Inflammatory macrophage treated with lipopolysaccharide for 4 hours (primary cell): Measurements from ENCODE around the gene SLITRK5.

ENCODE experiments used
- DNase-seq: peaks from one replicate; pipeline ENCODE4 v3.0.0-alpha.2; 2020

The SLITRK5 gene, protein sequence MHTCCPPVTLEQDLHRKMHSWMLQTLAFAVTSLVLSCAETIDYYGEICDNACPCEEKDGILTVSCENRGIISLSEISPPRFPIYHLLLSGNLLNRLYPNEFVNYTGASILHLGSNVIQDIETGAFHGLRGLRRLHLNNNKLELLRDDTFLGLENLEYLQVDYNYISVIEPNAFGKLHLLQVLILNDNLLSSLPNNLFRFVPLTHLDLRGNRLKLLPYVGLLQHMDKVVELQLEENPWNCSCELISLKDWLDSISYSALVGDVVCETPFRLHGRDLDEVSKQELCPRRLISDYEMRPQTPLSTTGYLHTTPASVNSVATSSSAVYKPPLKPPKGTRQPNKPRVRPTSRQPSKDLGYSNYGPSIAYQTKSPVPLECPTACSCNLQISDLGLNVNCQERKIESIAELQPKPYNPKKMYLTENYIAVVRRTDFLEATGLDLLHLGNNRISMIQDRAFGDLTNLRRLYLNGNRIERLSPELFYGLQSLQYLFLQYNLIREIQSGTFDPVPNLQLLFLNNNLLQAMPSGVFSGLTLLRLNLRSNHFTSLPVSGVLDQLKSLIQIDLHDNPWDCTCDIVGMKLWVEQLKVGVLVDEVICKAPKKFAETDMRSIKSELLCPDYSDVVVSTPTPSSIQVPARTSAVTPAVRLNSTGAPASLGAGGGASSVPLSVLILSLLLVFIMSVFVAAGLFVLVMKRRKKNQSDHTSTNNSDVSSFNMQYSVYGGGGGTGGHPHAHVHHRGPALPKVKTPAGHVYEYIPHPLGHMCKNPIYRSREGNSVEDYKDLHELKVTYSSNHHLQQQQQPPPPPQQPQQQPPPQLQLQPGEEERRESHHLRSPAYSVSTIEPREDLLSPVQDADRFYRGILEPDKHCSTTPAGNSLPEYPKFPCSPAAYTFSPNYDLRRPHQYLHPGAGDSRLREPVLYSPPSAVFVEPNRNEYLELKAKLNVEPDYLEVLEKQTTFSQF

GRCh38 chr13:87671031-87671752 lies at the start of gene SLITRK5:
SLITRK5 (plus strand) TSS chr13:87671371; CDS start chr13:87675389, 4,018 bp downstream.
- peak; percentile 82 for DNase-seq

DNA sequence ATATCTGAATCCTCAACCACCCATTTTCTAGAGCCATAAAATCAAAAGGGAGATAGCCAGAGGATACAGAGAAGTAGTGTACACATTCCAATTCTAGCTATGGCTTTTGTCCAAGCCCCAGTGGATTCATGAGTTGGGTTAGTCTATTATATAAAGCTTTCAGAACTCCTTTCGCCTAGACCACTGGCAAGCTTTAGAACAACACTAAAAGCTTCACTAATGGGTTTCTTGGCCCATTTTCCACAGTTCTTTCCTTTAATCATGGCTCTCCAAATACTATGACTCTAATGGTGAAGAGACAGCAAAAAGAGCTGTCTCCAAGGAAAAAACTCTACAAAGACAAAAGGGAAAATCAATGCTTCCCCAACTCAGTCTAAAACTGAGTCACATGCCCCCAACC lies 48.2 kb upstream of the SLITRK5 start:
- no peak for DNase-seq

DNA sequence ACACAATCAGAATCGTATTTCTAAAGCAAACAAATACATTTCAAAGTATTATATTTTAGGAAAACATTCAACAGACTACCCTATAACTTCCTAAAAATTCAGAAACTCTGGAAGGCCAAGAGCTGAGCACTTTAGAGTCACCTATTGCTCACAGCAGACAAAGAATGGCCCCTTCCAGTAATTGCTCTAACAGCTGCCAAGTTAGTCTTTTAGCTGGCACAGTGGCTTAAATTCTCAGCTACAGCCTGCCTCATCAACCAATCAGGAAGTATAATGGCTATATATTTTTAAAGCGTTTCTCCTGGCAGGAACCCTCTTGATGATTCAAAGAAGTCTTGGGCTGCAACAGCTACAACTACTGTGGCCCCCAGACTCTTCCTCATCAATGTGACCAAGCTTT lies 14.9 kb upstream of the SLITRK5 start:
- no peak for DNase-seq

GRCh38 chr13:87661471-87661870 lies 9.7 kb upstream of the SLITRK5 start:
- no peak for DNase-seq

- no peak for DNase-seq
Observed at GRCh38 chr13:87666831-87667230, 4.3 kb upstream of the SLITRK5 start.

DNA sequence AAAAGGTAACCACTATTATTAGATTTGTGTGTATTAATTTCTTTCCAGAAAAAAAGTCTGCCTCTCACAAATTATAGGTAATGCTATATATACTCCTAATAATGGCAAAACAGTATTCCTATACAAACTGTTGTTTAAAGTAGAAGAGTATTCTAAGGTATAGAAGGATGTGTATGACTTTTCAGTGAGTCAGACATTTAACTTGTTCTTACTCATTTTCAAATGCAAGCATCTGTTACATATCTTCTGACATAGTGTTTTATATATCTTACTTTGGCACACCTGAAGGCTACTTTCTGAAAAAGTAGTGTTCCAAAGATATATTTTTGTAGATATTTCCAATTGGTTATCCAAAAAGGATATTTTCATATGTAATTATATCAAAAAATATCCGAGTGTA lies 3.5 kb upstream of the SLITRK5 start:
- no peak for DNase-seq

- peak; percentile 10 for DNase-seq
Observed at GRCh38 chr13:87669379-87669978, 1.7 kb upstream of the SLITRK5 start.

DNA sequence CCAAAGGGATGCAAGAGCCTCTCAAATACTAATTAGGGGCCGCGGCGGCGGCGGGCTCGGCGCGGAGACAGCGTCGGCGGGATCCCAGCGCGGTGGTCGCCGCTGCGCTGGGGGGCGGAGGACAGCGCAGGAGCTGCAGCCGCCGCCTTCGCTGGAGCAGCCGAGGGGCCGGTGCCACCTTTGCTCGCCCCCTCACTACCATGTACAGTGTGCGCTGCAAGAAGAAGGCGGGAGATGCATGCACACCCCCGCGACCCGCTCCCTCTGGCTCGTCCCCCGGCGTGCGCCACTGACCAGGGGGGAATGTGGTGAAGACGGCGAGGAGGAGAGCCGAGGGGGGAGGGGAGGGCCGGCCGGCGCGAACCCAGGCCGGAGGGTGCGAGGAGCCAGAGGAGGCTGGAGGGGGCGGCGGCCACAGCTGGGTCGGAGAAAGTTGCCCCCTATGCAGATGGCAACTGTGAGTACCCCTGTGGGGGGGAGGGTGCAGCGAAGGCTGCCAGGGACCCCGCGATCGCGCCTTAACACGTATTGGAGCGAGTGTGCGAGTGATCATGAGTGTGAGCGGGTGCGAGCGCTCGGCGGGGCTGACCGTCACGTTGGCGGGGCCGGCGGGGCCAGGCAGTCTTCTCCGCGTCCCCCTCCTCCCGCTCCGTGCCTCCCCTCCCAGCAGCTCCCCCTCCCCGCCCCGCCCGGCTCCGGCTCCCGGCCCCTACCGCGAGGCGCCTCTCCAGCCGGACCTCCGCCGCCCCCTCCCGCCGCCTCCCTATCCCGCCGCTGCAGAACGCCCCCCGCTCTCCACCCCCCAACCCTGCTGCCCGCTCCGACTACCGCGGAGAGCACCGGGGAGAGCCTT lies 808 bp downstream of the SLITRK5 start:
- DNase-seq, result no peak

DNA sequence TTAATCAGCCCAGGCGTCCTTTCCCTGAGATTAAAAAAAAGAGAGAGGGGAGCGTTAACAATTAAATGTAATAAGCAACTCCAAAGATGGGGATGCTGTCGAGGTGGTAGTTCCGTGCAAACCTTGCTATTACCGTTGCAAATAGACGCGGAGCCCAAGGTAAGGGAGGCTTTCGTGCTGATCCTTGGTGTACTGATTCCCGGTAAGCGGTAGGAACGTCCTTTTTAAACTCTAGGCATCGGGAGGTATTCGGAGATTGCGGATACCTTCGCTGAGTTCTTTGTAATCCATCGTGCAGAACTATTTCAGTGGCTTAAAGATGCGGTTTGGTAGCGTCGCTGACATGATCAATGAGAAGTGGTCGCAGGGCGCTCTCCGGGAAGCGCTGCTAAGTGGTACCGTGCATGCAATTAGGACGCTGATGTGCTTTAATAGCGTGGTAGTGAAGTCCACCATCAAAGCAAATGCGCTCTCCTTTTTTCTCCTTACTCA lies 3.1 kb downstream of the SLITRK5 start:
- DNase-seq, result no peak

- DNase-seq, result no peak
Observed at GRCh38 chr13:87675851-87676250, 4.7 kb downstream of the SLITRK5 start.

- no peak for DNase-seq
Observed at GRCh38 chr13:87676254-87677042, 5.3 kb downstream of the SLITRK5 start.

DNA sequence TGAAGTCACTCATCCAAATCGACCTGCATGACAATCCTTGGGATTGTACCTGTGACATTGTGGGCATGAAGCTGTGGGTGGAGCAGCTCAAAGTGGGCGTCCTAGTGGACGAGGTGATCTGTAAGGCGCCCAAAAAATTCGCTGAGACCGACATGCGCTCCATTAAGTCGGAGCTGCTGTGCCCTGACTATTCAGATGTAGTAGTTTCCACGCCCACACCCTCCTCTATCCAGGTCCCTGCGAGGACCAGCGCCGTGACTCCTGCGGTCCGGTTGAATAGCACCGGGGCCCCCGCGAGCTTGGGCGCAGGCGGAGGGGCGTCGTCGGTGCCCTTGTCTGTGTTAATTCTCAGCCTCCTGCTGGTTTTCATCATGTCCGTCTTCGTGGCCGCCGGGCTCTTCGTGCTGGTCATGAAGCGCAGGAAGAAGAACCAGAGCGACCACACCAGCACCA lies 5.9 kb downstream of the SLITRK5 start:
- DNase-seq, result no peak

GRCh38 chr13:87677496-87678371 lies 6.6 kb downstream of the SLITRK5 start:
- no peak for DNase-seq

DNA sequence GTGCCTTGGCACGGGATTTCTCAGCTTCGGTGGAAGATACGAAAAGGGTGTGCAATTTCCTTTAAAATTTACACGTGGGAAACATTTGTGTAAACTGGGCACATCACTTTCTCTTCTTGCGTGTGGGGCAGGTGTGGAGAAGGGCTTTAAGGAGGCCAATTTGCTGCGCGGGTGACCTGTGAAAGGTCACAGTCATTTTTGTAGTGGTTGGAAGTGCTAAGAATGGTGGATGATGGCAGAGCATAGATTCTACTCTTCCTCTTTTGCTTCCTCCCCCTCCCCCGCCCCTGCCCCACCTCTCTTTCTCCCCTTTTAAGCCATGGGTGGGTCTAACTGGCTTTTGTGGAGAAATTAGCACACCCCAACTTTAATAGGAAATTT lies 7.2 kb downstream of the SLITRK5 start:
- DNase-seq, result no peak

DNA sequence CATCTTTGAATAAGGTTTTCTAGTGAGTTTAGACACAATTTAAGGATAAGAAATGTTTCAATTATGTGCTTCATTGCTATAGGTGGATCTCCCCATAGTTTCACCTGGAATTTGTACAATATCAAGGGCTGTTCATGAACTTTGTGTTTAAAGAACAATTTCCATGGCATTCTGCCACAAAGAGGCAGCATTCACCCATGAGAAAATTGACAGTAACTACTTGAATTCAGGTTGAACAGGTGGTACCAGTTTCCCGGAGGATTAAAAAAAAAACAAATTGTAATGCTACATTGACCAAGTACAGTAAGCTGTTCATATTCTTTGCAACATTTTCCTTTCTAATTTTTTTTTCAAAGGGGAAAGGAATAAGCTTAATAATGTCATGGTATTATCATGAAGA lies 9.1 kb downstream of the SLITRK5 start:
- no peak for DNase-seq

DNA sequence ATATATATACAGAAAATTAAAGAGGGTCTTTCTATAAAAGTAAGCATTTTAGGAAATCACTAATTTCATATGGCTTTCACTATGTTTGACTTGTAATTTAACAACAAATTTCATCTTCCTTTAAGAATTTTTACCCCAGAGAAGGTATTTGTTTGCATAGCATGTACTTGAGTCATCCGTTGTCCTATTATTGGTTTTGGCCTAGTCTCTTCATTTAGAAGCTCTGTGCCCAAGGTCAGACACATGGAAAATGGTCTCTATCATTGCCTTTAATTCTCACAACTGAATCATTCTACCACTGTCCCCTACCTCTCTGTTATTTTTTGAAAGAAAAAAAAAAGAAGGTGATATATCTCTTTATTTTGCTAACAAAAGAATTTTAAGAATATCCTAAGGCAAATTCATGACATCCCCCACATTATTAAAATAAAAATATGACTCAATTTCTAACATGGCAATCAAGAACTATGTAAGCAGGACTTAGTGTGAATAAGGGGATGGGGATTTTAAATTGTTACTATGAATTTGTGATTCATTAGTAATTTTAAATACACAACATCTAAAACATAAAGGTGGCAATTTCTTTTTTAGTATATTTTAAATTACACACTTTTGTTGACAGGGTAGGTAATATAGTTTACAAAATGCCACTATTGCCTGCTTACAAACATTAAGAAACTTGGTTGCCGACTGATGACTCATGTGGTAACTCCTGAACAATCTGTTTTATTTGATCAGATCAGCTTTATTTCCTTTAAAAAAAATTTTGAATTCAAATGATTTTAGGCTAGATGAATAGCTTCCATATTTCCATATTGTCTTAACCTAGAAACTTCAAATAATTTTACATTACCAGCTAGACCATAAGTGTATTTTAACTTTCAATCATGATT lies 13.9 kb downstream of the SLITRK5 start:
- DNase-seq, result no peak

GRCh38 chr13:87696458-87696857 lies 25.3 kb downstream of the SLITRK5 start:
- no peak for DNase-seq

DNA sequence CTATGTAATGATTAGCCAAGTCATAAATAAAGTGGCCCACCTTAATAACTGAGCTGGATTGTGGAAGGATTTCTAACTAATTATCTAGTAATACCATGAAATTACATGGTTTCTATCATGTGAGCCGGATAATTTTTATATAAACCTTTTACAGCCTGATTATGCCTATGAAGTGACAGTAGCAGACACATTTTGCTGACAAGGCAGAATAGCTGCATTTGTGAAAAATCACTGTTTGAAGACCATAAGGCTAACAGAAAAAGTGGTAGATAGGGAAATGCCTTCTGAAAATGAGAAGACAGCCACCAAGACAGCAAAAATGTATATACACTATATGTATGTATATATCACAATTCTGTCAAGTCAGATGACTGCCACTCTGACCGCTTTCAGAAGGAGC lies 27.1 kb downstream of the SLITRK5 start:
- no peak for DNase-seq

DNA sequence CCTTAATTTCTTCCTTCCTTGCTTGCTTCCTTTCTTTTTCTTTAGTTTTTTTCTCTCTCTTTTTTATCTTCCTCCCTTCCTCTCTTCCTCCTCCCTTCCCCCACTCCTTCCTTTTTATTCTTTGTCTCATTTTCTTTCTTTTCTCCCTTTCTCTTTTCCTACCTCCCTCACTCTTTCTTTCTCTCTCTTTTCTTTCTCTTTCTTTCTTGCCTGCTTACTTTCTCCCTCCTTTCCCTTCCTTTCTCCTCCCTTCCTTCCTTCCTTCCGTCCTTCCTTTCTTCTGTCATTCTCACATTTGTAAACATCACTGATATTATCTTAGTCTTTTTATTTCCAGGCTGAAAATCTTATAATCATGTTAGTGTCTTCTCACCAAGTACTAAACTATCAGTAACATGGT lies 38.8 kb downstream of the SLITRK5 start:
- DNase-seq, result no peak
